Activated CD4-positive, alpha-beta memory T cell treated with anti-CD3 and anti-CD28 coated beads for 36 hours (primary cell): ENCODE measurements around the gene TCF7. TPM values are rescaled to one million over a fixed set of nuclear protein-coding genes. Genes with fewer than 3 reads are reported as not detected.

ENCODE experiments used
- CTCF ChIA-PET: fragments of 350-600 bp; sonication (Branson Sonifier 250); formaldehyde crosslinking; loops from one replicate; lab custom pipeline; 2021; ENCODE audit warnings: antibody characterized with exemption, inconsistent platforms; lab: Charles Lee
- POLR2A ChIA-PET: fragments of 350-600 bp; sonication (Branson Sonifier 250); formaldehyde crosslinking; loops from one replicate; lab custom pipeline; 2021; ENCODE audit warnings: antibody characterized with exemption; lab: Charles Lee
- DNase-seq: peaks from one replicate; pipeline ENCODE4 v3.0.0-alpha.2; 2020
- H3K27ac Mint-ChIP-seq: one replicate; pipeline ENCODE4 v1.8.0; 2021; ENCODE audit warnings: mixed read lengths
- H3K27me3 Mint-ChIP-seq: one replicate; pipeline ENCODE4 v1.8.0; 2021; ENCODE audit warnings: mixed read lengths
- H3K36me3 Mint-ChIP-seq: one replicate; pipeline ENCODE4 v1.8.0; 2021; ENCODE audit warnings: mixed read lengths
- H3K4me1 Mint-ChIP-seq: one replicate; pipeline ENCODE4 v1.8.0; 2021; ENCODE audit warnings: low read depth, mixed read lengths
- H3K4me3 Mint-ChIP-seq: one replicate; pipeline ENCODE4 v1.8.0; 2021; ENCODE audit warnings: mild to moderate bottlenecking, mixed read lengths
- H3K9me3 Mint-ChIP-seq: one replicate; pipeline ENCODE4 v1.8.0; 2021; ENCODE audit warnings: mixed read lengths
- intact Hi-C: fragments of 100-400 bp; cut with micrococcal nuclease; formaldehyde crosslinking; loops from one replicate; pipeline ENCODE4 v1.15.1; 2023
- total RNA-seq, 2 experiments: library from RNA; stranded (reverse); gene quantifications; one replicate each; pipeline ENCODE4 v1.2.3, GENCODE V29; 2021

The TCF7 gene
- total RNA-seq, 2 experiments from 2014 or later = 59.3 to 65.6 TPM

GRCh38 chr5:134174841-134175839, 60.7 kb downstream of the TCF7 start:
- Mint-ChIP-seq H3K27ac (peak overlapping the region; percentile 96), H3K9me3 (no peaks in the 10 kb centered on the region), H3K27me3 (no peaks in the 10 kb centered on the region), H3K4me1 (peaks cover 47% of the 10 kb centered on the region), H3K36me3 (peaks cover 30% of the 10 kb centered on the region), H3K4me3 (peak overlapping the region; percentile 95)
- DNase-seq = no peak
- CTCF ChIA-PET = interaction anchor here (0.5 to 1.5 kb wide), 6 partner anchors 9 to 412 kb away, joined by 3 read pairs; no protein-coding TSS in a partner anchor
- POLR2A ChIA-PET = interaction anchor here (0.7 to 2.9 kb wide), 5 partner anchors 22 to 189 kb away, joined by 3 to 42 read pairs (median 3); partner anchors contain the start of gene PPP2CA
- intact Hi-C loops = loop anchor here (10.0 kb wide), 1 partner anchor 350 kb away; the partner anchor contains the start of gene JADE2

DNA sequence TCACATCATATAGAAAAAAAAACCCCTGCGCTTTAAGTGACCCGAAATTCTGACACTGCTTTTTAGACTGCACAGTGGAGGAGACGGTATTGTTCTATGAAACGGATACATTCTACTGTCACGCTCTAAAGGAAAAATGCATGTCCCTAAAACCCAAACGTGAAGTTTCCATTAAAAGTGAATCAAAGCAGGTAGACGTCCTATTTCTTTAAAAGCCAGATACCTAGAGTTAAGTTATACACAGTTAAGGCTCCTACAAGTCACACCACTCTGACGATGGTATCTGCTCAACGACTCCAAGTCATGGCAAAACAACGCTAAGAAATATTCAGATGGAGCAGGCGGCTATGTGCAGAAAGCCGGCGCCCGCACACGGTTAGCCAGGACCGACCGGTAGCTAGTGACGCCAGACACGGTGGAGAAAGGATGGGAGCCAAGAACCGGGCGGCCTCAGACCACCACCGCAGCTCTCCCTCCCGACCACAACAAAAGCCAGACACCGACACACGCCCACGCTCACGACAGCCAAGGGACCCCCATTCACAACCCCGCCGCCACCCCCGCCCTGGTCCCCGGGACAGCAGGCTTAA, 61.5 kb downstream of the TCF7 start:
- POLR2A ChIA-PET = interaction anchor here (0.6 to 2.9 kb wide), 15 partner anchors 12 to 196 kb away, joined by 3 to 42 read pairs (median 4); partner anchors contain the start of genes PPP2CA, UBE2B and VDAC1
- H3K4me3 Mint-ChIP-seq = peak overlapping the region; percentile 95
- H3K27me3 Mint-ChIP-seq = no peaks in the 10 kb centered on the region
- peaks cover 24% of the 10 kb centered on the region for H3K36me3 Mint-ChIP-seq
- H3K4me1 Mint-ChIP-seq = peaks cover 39% of the 10 kb centered on the region
- CTCF ChIA-PET = interaction anchor here (0.5 to 2.9 kb wide), 6 partner anchors 8 to 676 kb away, joined by 3 to 10 read pairs (median 4); no protein-coding TSS in a partner anchor
- intact Hi-C loops = loop anchor here (1.0 to 10.0 kb wide), 4 partner anchors 63 to 349 kb away; partner anchors contain the start of genes JADE2 and UBE2B
- DNase-seq = peak; percentile 61
- peak overlapping the region; percentile 96 for H3K27ac Mint-ChIP-seq
- no peaks in the 10 kb centered on the region for H3K9me3 Mint-ChIP-seq

DNA sequence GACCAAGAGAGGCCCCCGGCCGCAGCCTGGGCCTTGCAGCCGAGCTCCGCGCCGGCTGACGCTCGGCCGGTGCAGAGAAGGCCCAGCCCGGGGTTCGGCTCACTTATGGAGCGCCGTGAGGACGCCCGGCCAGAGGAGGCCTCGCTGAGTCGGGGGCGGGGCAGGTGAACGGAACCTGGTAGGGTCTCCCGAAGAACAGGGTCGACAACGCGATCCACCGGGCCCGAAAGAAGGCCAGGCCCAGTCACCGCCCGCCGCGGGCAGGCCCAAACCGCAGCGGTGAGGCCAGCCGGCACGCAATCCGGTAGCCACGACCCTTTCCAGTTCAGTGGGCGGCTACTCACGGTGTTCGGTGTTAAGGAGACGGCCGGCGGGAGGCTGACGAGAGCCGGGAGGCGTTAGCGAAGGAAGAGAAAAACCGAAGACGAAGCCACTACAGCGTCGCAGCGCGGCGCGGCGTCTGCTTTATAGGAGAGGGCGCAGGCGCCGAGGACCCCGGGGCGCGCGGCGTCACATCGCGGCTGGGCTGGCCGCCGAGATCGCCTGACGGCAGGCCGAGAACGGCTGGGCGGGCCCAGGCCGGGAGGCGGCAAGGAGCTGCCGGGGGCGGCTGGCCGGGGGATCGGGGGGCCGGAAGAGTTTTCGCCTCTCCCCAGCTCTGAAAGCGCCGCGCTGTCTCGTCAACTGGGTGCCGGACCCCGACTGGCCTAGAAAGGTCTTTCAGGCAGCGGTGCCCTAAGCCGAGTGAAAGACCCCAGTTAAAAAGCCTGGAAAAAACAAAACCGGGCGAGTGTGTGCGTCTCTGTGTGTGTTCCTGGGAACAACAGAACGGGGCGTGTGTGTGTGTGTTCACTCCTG, 62.3 kb downstream of the TCF7 start, which contains the start of gene SKP1:
TSS of gene SKP1 (minus strand) at position 440 of the 858 bp plus-strand sequence. CDS start 2,928 bp downstream, outside the sequence.
- intact Hi-C loops = loop anchor here (1.0 to 10.0 kb wide), 7 partner anchors 50 to 582 kb away; partner anchors contain the start of genes CAMLG, DDX46, JADE2 and PPP2CA
- no peaks in the 10 kb centered on the region for H3K27me3 Mint-ChIP-seq
- H3K4me1 Mint-ChIP-seq = peaks cover 33% of the 10 kb centered on the region
- peak within 1 kb of the TSS; percentile 95 for H3K4me3 Mint-ChIP-seq
- no peaks in the 10 kb centered on the region for H3K9me3 Mint-ChIP-seq
- peak; percentile 88 for DNase-seq
- ChIA-PET CTCF (interaction anchor here (0.5 to 2.9 kb wide), 8 partner anchors 8 to 675 kb away, joined by 3 to 10 read pairs (median 4); partner anchors contain the start of gene PPP2CA), POLR2A (interaction anchor here (0.5 to 2.9 kb wide), 31 partner anchors 8 to 432 kb away, joined by 3 to 42 read pairs (median 4); partner anchors contain the start of genes PPP2CA, UBE2B and VDAC1)
- peak within 1 kb of the TSS; percentile 96 for H3K27ac Mint-ChIP-seq
- peaks cover 18% of the 10 kb centered on the region for H3K36me3 Mint-ChIP-seq

GRCh38 chr5:134177369-134178095, 63.1 kb downstream of the TCF7 start:
- Mint-ChIP-seq H3K4me3 (peak overlapping the region; percentile 95), H3K36me3 (peaks cover 12% of the 10 kb centered on the region), H3K4me1 (peaks cover 26% of the 10 kb centered on the region), H3K27ac (peak overlapping the region; percentile 96), H3K27me3 (no peaks in the 10 kb centered on the region), H3K9me3 (no peaks in the 10 kb centered on the region)
- intact Hi-C loops = loop anchor here (1.0 to 10.0 kb wide), 6 partner anchors 49 to 581 kb away; partner anchors contain the start of genes CAMLG, DDX46, JADE2 and PPP2CA
- no peak for DNase-seq
- CTCF ChIA-PET = interaction anchor here (0.8 to 2.9 kb wide), 8 partner anchors 14 to 675 kb away, joined by 3 to 10 read pairs (median 4); partner anchors contain the start of gene PPP2CA
- POLR2A ChIA-PET = interaction anchor here (0.5 to 2.9 kb wide), 23 partner anchors 8 to 432 kb away, joined by 3 to 42 read pairs (median 6); partner anchors contain the start of genes PPP2CA, UBE2B and VDAC1

GRCh38 chr5:134178096-134178419, 63.6 kb downstream of the TCF7 start:
- Mint-ChIP-seq H3K9me3 (no peaks in the 10 kb centered on the region), H3K27me3 (no peaks in the 10 kb centered on the region), H3K4me3 (peak overlapping the region; percentile 95), H3K4me1 (peaks cover 25% of the 10 kb centered on the region), H3K27ac (no peak overlapping the region), H3K36me3 (peaks cover 11% of the 10 kb centered on the region)
- ChIA-PET POLR2A (interaction anchor here (0.7 to 2.3 kb wide), 3 partner anchors 10 to 24 kb away, joined by 3 to 11 read pairs (median 9); no protein-coding TSS in a partner anchor), CTCF (interaction anchor here (0.8 to 2.9 kb wide), 4 partner anchors 14 to 111 kb away, joined by 3 to 9 read pairs (median 5); partner anchors contain the start of gene PPP2CA)
- intact Hi-C loops = loop anchor here (10.0 kb wide), 1 partner anchor 347 kb away; the partner anchor contains the start of gene JADE2
- no peak for DNase-seq

DNA sequence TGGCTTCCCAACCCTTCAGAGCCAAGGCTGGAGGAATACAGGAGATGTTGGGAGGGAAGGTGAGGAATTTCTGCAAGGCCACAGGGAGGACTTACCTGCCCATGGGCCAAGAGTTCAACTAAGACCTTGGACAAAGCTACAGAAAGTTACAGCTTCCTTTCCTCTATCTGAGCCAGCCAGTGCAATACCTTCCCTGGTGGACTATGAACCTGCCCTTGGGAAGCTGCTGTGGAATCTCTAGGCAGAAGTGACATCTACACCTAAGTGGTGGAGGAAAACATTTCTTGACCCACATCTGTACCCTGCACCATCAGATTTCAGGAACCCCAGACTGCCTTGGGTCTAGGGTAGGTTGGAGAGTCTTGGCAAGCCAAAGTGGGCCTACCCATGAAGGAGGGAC, 69.0 kb downstream of the TCF7 start:
- intact Hi-C loops = no loop called here
- no peaks in the 10 kb centered on the region for H3K9me3 Mint-ChIP-seq

DNA sequence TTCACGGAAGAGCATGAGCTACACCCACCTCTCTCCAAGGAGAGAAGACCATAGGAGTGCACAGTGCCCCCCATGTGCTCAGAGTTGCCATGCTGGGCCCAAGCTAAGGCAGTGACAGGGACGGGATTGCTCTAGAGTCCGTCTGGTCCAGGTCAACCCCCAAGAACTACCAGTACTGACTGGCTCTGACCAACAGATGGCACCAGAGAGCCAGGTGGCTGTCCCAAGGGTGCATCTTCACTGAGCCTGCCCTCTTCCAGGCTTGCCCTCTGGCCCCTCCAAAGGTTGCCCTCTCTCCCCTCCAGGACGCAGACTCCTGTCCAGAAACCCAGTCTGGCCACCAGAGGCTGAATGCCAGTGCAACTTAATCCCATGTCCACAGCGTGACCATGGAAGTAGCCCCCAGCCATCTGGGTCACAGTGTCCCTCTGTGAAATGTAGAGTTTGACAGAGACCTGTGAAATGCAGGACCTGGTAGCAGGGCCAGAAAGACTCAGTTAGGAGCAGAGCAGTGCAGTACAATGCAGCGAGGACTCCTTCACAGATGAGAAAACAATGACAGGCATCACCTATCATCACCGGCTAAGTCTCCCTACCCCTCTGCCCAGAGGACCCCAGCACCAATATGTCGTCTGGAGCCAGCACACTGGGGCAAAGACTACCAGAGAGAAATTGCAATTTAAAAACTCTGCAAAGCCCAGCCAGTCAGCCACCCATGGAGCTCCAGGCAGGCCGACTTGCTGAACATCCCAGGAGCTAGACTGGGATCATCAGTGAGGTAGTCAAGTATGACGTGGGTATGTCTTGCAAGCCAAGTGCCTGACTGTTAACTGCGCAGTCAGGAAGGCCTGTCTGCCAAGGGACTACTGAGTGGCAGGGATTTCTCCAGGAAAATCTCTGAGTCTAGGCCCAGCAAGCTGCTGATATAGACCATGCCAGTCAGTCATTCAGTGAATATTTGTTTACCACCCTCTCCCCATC, 70.0 kb downstream of the TCF7 start:
- peak; percentile 86 for DNase-seq
- Mint-ChIP-seq H3K27ac (no peak overlapping the region), H3K36me3 (no peaks in the 10 kb centered on the region), H3K4me3 (no peak overlapping the region), H3K27me3 (no peaks in the 10 kb centered on the region), H3K4me1 (no peaks in the 10 kb centered on the region), H3K9me3 (no peaks in the 10 kb centered on the region)
- ChIA-PET POLR2A (no interaction called here), CTCF (interaction anchor here (0.7 to 8.5 kb wide), 21 partner anchors 9 to 403 kb away, joined by 3 to 122 read pairs (median 6); partner anchors contain the start of gene PPP2CA)
- intact Hi-C loops = loop anchor here (1.0 to 2.0 kb wide), 2 partner anchors 105 to 402 kb away; no protein-coding TSS in a partner anchor

More for the DNA sequence above, 69.0 kb downstream of the TCF7 start:
- no peaks in the 10 kb centered on the region for H3K36me3 Mint-ChIP-seq
- H3K27me3 Mint-ChIP-seq = no peaks in the 10 kb centered on the region
- POLR2A ChIA-PET = no interaction called here
- DNase-seq = no peak
- no peak overlapping the region for H3K27ac Mint-ChIP-seq
- CTCF ChIA-PET = interaction anchor here (0.7 to 8.5 kb wide), 18 partner anchors 8 to 404 kb away, joined by 3 to 122 read pairs (median 6); partner anchors contain the start of gene PPP2CA
- H3K4me1 Mint-ChIP-seq = no peaks in the 10 kb centered on the region
- H3K4me3 Mint-ChIP-seq = no peak overlapping the region

DNA sequence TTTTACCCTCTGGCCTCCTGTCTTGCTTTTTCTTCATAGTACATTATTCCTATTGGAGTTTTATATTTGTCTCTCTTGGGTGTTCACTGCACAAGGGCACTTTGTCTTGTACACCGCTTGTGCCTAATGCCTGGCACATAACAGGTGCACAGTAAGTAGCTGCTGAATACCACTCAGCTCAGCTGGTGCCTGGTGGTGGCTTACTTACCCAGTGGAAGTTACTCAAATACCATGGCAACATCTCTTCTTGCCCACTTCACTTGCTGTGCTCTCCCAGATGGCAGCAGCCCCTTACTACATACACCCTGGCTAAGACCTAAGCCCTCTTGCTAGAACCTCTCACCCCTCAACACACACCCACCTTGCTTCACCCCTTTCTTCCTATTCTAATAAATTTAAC, 73.6 kb downstream of the TCF7 start:
- intact Hi-C loops = no loop called here
- H3K4me1 Mint-ChIP-seq = no peaks in the 10 kb centered on the region
- H3K36me3 Mint-ChIP-seq = peaks cover 2% of the 10 kb centered on the region
- CTCF ChIA-PET = interaction anchor here (8.5 kb wide), 1 partner anchor 102 kb away, joined by 122 read pairs; no protein-coding TSS in a partner anchor
- no peaks in the 10 kb centered on the region for H3K9me3 Mint-ChIP-seq
- no peaks in the 10 kb centered on the region for H3K27me3 Mint-ChIP-seq
- POLR2A ChIA-PET = interaction anchor here (2.1 kb wide), 1 partner anchor 11 kb away, joined by 9 read pairs; the partner anchor contains the start of gene SKP1
- DNase-seq = no peak
- H3K4me3 Mint-ChIP-seq = no peak overlapping the region
- no peak overlapping the region for H3K27ac Mint-ChIP-seq

DNA sequence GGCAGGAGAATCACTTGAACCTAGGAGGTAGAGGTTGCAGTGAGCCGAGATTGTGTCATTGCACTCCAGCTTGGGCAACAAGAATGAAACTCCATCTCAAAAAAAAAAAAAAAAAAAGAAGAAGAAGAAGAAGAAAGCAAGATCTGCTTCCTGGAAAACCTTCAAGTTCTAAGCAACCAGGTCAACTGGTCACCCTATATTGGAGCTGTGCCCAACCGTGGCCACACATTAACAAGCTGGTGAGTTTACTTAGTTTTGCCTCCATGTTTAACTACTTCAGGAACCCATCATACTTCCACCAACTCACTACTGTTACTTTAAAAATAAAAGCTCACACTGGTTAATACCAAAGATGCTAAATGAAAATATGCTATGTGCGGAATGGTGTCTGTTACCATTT, 74.5 kb downstream of the TCF7 start:
- Mint-ChIP-seq H3K4me3 (no peak overlapping the region), H3K27me3 (no peaks in the 10 kb centered on the region), H3K9me3 (no peaks in the 10 kb centered on the region), H3K36me3 (peaks cover 2% of the 10 kb centered on the region), H3K27ac (no peak overlapping the region), H3K4me1 (no peaks in the 10 kb centered on the region)
- no peak for DNase-seq
- intact Hi-C loops = no loop called here
- ChIA-PET CTCF (interaction anchor here (8.5 kb wide), 1 partner anchor 101 kb away, joined by 122 read pairs; no protein-coding TSS in a partner anchor), POLR2A (interaction anchor here (1.2 to 2.1 kb wide), 2 partner anchors 12 kb away, joined by 6 to 9 read pairs; partner anchors contain the start of gene SKP1)
